Measurements from ENCODE around the gene KCNMA1. TPM values are rescaled to one million over a fixed set of nuclear protein-coding genes. Genes with fewer than 3 reads are reported as not detected.

The KCNMA1 gene
- total RNA-seq, 1 donor from 2014 or later = 15.8 TPM

- Histone ChIP-seq H3K36me3 (ENCODE audit: control insufficient read depth, insufficient read depth, low read length) (no peaks in the 10 kb centered on the region), H3K27me3 (ENCODE audit: control insufficient read depth, insufficient read depth, low read length) (no peaks in the 10 kb centered on the region), H3K4me3 (ENCODE audit: low read depth, low read length) (no peak overlapping the region)
- TF ChIP-seq CTCF (IDR thresholded peaks at IDR 0.05; ENCODE audit: insufficient read depth, low read length, severe bottlenecking) = no peak
- DNase-seq (ENCODE audit: low read depth) (no peak), FAIRE-seq (no peak)
Observed at GRCh38 chr10:76977046-76977445, 660.6 kb downstream of the KCNMA1 start.

DNA sequence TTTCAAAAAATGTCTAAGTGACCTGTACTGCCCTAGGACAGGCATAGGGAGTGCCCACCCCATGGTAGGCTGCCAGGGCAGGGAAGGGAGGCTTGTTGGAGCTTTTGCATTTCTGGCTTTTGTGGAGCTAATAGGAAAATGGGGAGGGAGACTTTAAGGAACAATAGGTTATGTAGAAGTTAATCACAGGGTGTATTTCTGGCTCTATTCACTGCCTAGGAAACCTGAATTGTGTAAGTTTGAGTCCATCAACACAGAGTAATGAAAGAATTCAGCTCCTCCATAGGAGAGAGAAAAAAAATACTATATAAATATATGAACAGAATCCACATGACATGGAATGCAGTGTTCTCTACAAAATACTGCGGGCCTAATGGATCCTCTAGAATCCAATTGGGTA lies 661.5 kb downstream of the KCNMA1 start:
- DNase-seq (ENCODE audit: low read depth) (no peak), FAIRE-seq (no peak)
- Histone ChIP-seq H3K4me3 (ENCODE audit: low read depth, low read length) (no peak overlapping the region), H3K36me3 (ENCODE audit: control insufficient read depth, insufficient read depth, low read length) (no peaks in the 10 kb centered on the region), H3K27me3 (ENCODE audit: control insufficient read depth, insufficient read depth, low read length) (no peaks in the 10 kb centered on the region)
- TF ChIP-seq CTCF (IDR thresholded peaks at IDR 0.05; ENCODE audit: insufficient read depth, low read length, severe bottlenecking) = no peak

DNA sequence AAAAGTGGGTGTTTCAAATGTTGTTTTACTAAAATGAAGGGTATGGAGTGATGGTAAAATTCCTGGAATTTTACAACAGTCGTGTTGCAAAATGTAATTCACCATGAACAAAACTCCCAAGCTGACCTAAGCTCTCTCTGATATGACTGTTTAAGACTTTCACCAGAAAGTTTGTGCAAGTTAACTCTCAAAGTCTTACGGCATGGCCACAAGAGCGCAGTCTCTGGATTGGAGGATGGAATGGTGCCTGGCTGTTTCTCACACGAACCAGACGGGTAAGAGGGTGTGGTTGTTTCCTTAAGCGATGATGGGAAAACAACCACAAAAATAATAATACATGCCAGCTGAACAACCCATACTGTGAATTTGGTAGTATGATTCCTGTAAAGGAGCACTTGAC lies 662.5 kb downstream of the KCNMA1 start:
- H3K36me3 ChIP-seq (ENCODE audit: control insufficient read depth, insufficient read depth, low read length) = no peaks in the 10 kb centered on the region
- DNase-seq (ENCODE audit: low read depth) (no peak), FAIRE-seq (no peak)
- no peak for TF ChIP-seq CTCF (IDR thresholded peaks at IDR 0.05; ENCODE audit: insufficient read depth, low read length, severe bottlenecking)
- H3K4me3 ChIP-seq (ENCODE audit: low read depth, low read length) = no peak overlapping the region
- H3K27me3 ChIP-seq (ENCODE audit: control insufficient read depth, insufficient read depth, low read length) = no peaks in the 10 kb centered on the region

DNA sequence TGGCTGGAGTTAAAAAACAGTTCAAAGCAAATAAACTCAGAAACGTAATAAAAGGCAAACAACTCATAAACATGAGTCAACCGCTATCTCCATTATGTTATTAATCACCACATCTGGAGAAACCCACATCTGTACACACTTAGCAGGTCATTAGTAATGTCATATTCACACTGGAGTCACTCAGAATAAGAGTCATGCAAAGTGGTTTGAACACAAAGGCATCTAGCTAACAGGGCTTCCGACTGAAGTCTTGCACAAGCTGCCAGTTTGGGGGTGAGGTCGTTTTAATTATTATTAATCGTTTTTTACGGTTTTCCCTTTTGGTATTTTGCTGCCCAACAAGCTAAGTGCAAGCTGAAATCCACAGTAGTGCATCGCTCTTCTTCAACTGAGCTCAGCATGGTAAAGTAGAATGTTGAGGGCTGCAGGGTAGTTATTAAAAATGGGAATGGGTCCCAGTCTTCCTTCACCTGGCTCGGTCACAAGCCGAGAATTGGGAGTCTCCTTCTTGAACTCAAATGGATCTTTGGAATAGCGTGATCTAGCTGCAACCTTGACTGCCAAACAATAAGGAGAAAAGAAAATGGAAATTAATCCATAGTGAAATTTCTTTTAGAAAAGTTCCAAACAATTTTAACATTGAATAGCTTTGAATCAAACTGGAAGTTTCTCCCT lies 663.5 kb downstream of the KCNMA1 start:
- peak; percentile 84 for DNase-seq (ENCODE audit: low read depth)
- FAIRE-seq = peak; percentile 23
- no peak for TF ChIP-seq CTCF (IDR thresholded peaks at IDR 0.05; ENCODE audit: insufficient read depth, low read length, severe bottlenecking)
- H3K27me3 ChIP-seq (ENCODE audit: control insufficient read depth, insufficient read depth, low read length) = no peaks in the 10 kb centered on the region
- no peak overlapping the region for H3K4me3 ChIP-seq (ENCODE audit: low read depth, low read length)
- H3K36me3 ChIP-seq (ENCODE audit: control insufficient read depth, insufficient read depth, low read length) = no peaks in the 10 kb centered on the region

- H3K4me3 ChIP-seq (ENCODE audit: low read depth, low read length) = no peak overlapping the region
- FAIRE-seq (no peak), DNase-seq (ENCODE audit: low read depth) (no peak)
- no peak for TF ChIP-seq CTCF (IDR thresholded peaks at IDR 0.05; ENCODE audit: insufficient read depth, low read length, severe bottlenecking)
- no peaks in the 10 kb centered on the region for H3K36me3 ChIP-seq (ENCODE audit: control insufficient read depth, insufficient read depth, low read length)
- H3K27me3 ChIP-seq (ENCODE audit: control insufficient read depth, insufficient read depth, low read length) = no peaks in the 10 kb centered on the region
Observed at GRCh38 chr10:76973091-76974016, 664.3 kb downstream of the KCNMA1 start.

Measured in bronchial epithelial cell (primary cell).